ENCODE results near the gene TIAM2. TPM values are rescaled to one million over a fixed set of nuclear protein-coding genes. Genes with fewer than 3 reads are reported as not detected.
"Not testable (repeated sequence)": the region's sequence is repeated elsewhere in the genome, so short reads cannot be mapped to it uniquely, and the experiment has no call there.

TIAM2 gene
- polyA plus RNA-seq, 3 donors: 1.7 to 6.0 (median 2.3) TPM

DNA sequence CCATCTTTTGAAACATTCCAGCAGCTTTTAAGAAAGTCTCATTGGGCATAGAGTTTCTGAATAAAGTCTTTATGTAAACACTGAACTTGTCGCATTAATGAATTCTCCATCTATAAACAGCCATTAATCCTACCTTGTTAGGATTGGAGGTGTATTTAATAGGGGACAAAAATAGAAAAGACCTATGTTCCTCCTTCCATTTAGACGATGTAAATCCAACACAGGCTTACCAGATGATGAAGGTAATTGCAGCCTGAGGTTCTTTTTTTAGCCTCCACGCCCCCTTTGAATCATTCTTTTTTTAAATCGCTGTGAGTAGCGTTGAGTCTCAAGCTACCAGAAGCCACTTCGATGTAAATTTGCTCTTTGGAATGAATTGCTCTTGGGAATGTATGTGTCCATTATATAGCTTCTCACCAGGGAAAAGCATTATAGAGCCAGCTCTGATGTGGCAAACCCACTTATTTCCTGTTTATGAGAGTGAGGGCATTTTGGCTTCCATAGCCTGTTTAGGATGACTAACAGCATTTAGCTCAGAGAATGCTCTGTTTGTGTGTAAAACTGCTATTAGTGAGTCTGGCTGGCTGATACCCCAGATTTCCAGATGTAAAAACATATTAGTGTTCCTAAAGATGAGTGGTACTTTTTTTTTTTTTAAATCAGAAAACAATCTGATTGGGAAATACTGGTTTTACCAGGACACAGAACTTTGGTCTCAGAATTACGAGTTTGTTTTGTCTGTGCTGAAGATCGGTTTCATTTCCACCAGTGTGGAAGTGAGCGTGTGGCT is 193.8 kb downstream of the TIAM2 start:
- WGBS, 3 donors: 57 to 68% (median 62%) methylated on average over 9 of the region's 9 CpGs

DNA sequence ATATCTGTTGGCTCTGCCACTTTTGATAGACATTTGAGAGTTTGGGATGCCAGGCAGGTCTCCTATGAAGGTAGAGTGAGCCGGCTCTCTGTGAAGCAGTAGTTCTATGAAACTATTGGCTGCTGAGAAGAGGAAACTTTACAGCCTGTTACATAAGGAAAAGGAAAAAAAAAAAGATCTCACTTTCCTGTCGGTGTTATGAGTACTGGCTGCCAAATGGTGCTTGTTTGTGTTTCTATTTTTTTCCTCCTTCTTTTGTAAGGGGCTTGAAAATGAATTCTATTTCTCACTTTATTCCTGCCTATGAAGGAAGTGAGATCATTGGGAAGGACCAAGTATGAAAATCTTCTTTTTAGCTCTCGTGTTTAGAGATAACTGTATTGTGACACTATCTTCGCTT is 195.6 kb downstream of the TIAM2 start:
- H3K27ac ChIP-seq (ENCODE audit: low read depth, low read length): no peak overlapping the region

More for the DNA sequence above, 193.8 kb downstream of the TIAM2 start:
- H3K27ac ChIP-seq (ENCODE audit: low read depth, low read length): no peak overlapping the region

DNA sequence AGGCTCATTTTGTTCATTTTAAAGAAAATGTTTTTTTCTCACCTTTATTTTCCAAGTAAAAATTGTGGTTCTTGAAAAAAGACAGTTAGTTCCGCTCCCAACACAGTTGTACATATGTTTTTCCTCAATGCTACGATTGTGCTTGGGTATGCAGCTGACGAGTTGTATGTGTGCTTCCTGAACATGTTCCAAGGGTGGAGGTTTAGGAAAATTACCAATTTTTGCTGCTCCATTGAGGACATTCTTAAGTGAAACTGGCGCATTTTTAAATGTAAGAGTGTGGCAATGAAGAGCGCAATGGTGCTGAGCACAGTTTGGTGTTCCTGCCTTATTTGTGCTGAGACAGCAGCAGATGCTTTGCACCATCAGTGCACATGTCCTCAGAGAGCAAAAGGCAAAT is 198.4 kb downstream of the TIAM2 start:
- WGBS, 3 donors: 90 to 92% (median 91%) methylated on average over 5 of the region's 5 CpGs
- H3K27ac ChIP-seq (ENCODE audit: low read depth, low read length): no peak overlapping the region

More for the DNA sequence above, 195.6 kb downstream of the TIAM2 start:
- 59 to 66% (median 60%) methylated on average over 4 of the region's 4 CpGs for WGBS, 3 donors

DNA sequence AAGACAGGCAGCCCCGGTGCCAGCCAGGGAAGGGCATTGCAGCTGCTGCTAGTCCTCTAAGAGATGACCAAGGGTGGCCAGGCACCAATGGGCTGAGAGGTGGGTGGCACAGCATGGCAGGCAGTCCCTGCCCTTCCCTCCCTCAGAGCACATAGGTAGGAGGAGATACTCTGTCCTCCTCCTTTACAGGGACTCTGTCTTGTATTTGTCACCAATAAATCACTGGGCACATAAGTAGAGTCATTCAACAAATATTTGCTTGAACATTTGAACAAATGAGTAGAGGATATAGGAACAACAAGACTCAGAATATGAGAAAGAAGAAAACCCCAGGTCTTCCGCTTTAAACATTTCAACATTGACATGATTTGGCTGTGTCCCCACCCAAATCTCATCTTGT is 199.3 kb downstream of the TIAM2 start:
- WGBS, 3 donors: 95 to 98% (median 98%) methylated on average over 2 of the region's 2 CpGs
- H3K27ac ChIP-seq (ENCODE audit: low read depth, low read length): no peak overlapping the region

DNA sequence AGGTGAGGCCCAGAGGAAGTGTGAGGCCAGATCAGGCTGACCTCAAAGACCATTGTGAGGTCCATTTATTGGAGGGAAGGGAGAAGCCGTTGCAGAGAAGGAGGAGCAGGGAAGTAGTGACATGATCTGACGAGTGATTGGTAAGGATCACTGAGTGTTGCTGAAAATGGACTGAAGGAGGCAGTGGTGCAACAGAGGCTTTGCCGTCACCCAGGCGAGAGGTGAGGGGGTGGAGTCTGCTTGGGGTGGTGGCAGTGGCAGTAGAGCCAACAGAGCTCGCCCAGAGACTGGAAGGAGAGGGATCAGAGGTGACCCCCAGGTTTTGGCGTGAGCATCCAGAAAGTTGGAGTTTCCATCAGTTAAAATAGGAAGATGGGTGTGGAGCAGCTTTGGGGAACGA is 200.8 kb downstream of the TIAM2 start:
- WGBS, 3 donors: 85 to 94% (median 93%) methylated on average over 7 of the region's 7 CpGs
- no peak overlapping the region for H3K27ac ChIP-seq (ENCODE audit: low read depth, low read length)

DNA sequence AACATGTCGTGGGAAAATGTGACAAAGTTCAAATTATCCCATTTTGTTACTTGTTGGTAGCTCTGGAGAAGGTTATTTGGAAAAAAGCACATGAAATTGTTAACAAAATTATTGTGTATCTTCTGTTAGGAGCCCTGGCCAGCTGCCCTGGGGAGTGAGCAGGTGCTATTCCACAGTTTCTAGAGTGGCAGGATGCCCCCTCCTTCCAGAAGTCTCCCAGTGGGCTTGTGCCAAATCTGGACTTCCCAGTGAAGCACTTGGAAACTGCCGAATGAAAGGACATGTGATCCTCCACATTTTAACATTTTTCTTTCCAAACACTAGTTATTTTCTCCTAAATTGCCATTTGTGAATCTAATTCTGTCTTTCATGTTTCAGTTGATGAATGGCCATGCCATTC is 201.8 kb downstream of the TIAM2 start:
- H3K27ac ChIP-seq (ENCODE audit: low read depth, low read length): no peak overlapping the region
- WGBS, 3 donors: 50 to 61% (median 52%) methylated on average over 2 of the region's 2 CpGs

DNA sequence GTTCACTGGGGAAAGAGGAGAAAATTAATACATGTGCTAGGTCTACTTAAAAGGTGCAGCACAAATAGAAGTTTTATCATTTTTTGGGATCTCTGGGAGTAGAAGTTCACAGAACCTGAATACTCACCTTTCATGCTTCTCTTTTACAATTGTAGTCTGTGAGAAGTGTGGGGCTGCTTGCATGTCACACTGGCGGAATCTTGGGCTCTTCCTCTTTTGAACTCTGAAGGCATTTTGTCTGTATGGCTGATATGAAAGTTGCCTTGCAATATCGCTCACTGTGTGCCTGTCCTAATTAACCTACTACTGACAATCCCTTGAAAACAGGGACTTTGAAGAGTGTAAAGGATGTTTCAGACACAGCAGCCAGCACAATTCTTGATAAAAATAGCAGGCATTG is 202.8 kb downstream of the TIAM2 start:
- no peak overlapping the region for H3K27ac ChIP-seq (ENCODE audit: low read depth, low read length)
- 84 to 92% (median 86%) methylated on average over 2 of the region's 2 CpGs for WGBS, 3 donors

DNA sequence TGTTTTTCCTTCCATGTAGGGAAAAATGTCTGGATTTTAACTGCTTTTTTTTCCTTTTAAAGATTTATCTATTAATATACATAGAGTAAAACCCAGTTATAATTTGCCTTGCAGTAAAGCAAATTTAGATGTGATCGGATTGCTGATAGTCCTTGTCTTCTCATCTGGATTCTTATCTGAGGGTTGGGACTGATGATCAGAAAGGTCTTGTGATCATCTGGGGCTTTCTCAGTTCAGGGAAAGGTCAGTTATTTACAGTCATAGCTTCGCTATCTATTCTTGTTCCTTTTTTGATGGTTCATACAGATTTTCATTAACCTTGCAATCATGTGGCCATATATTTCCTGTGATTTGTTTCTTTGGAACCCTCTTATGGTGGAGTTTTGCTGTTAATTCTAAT is 204.9 kb downstream of the TIAM2 start:
- WGBS, 3 donors: 63 to 89% (median 75%) methylated on average over 2 of the region's 2 CpGs
- no peak overlapping the region for H3K27ac ChIP-seq (ENCODE audit: low read depth, low read length)

DNA sequence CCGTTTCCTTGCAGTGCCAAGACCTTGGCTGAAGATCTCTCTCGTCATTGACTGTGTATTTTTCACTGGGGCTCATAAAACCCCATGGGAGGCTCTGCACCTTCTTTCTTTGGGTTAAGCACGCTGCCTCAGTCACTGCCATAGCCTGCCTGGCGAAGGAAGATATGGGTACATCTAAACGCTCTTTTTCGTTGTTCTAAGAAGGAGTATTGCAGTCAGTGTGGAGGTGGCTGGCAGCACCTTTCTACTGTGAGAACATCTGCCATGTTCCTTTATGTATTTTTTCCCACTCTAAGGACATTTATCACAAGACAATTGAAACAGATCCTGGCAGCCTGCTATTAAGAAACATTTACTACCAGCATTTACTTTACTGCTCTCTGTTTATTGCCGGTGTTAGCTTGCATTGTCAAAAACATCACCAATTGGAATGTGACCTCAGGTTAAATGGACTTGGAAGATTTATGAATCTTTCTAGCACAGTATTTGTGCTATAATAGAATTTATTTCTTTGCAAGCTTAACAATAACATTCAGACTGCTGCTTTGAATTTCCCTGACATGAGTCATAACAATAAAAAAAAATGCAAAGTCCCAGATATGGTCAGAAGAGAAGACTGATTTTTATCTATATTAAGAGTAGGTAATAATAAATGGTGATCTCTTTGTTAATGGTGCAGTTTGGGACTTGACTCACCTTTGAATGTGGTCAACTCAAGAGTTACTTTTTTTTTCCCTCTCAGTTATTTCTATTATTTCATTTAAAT is 206.5 kb downstream of the TIAM2 start:
- 60 to 81% (median 75%) methylated on average over 7 of the region's 7 CpGs for WGBS, 3 donors
- no peak overlapping the region for H3K27ac ChIP-seq (ENCODE audit: low read depth, low read length)

DNA sequence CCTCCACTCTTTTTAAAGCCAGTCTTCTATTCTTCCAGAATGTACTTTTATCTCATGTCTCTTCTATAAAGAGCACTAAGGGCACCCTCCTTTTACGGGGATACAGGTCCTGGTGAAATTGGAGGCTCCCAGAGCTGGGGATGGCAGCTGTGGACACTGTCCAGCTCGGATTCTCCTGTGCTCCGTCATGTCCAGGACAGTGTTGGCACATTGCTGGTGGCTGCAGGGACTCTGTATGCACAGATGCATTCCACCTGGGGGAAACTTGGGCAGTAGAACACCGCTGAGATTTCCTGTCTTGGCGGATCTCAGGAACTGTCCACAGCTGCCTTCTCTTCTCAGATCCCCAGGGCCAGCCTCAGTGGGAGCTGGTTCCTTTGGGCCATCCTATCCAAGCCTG is 212.1 kb downstream of the TIAM2 start:
- 78 to 79% (median 79%) methylated on average over 5 of the region's 5 CpGs for WGBS, 3 donors
- no peak overlapping the region for H3K27ac ChIP-seq (ENCODE audit: low read depth, low read length)

DNA sequence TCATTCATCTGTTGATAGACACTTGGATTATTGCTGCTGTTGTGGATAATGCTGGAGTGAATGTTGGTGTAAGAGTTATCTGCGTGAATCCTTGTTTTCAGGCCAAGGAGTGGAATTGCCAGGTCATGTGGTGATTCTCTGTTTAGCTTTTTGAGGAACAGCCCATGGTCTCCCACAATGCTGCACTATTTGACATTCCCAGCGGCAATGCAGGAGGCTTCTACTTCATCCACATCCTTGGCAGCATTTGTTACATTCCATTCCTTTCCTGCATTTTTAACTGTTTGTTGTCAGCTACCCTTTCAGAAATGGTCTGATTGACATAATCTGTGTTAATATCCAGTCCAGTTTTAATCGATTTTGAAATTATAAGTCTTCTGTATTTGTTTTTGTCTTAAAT is 217.0 kb downstream of the TIAM2 start:
- no peak overlapping the region for H3K27ac ChIP-seq (ENCODE audit: low read depth, low read length)
- WGBS, 3 donors: 71 to 79% (median 74%) methylated on average over 3 of the region's 3 CpGs

DNA sequence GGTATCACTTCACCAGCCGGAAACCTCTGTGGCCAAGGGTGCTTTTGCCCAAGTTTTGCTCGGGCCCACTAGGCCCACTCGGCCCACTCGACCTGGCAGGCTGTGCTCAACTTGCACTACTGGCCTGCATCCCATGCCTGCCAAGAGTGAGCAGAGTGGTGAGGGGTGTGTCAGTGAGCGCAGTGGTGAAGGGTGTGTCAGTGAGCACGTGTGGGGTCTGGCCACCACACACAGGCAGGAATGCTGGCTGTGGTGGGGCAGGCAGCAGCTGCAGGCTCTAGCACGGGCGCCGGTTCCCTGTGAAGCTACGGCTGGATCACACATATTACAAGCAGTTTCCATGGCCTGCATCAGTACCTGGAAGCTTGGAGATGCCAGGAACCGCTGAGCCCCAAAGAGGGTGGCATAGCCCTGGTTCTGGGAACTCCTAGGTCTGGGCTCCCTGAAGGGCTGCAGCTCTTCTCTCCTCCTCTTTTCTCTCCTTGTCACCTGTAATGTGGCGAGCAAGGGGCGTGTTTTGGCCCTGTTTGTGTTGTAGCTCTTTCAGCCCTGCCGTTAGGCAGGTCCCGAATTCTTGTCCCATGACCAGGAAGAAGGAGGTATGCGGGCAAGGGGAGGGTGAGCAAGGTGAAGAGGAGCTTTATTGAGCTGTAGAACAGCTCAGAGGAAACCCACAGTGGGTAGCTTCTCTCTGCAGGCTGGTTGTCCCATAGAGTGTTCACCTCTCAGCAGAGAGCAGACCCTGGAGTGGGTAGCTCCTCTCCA is 217.7 kb downstream of the TIAM2 start:
- WGBS, 3 donors: 90 to 97% (median 91%) methylated on average over 16 of the region's 16 CpGs
- H3K27ac ChIP-seq (ENCODE audit: low read depth, low read length): no peak overlapping the region

DNA sequence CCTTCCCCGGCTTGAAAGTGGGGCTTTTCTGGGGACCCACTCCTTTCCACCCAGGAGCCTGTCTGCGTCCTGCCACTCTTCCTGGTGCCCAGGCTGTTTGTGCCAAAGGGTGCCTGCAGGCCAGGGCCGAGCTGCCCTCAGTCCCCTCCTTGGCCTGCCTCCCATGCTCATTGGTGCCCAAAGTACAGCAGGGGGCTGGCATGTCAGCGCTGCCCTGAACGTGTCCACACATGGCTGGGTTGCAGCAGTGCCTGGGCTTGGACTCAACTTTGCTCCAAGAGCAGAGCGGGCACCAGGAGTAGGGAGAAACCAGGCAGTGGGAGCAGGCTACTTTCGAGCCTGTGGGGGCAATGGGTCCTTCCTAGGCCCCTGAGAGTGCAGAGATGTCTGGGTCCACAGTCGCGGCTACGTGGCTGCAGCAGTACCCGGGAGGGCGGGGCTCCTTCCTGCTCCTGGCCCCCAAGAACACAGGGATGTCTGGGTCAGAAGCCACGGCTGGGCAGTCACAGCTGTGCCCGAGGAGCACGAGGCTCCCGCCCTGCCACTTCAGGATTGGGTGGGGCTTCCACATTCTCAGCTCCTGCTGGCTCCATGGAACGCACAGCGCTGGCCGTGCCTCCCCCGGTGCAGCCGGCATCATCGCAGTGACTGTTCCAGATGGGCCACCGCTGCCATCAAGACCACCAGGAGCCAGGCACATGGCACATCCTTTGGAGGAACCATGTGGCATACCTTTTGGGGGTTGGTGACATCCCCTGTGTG is 218.7 kb downstream of the TIAM2 start:
- WGBS, 3 donors: 88 to 89% (median 89%) methylated on average over 21 to 23 of the region's 23 CpGs
- no peak overlapping the region for H3K27ac ChIP-seq (ENCODE audit: low read depth, low read length)

DNA sequence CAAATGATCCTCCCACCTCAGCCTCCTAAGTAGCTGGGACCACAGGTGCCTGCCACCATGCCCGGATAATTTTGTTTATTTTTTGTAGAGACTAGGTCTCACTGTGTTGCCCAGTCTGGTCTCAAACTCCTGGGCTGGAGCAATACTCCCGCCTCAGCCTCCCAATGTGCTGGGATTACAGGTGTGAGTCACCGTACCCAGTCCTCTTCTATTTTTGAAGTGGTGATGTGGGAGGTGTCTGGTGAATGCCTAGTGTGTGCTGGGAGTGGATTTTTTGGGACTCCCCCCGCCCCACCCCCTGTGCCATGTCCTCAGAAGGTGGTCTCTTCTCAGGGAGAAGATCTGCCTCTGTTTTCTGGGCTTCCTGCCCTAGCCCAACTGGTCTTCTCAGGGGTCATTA is 220.8 kb downstream of the TIAM2 start:
- WGBS, 3 donors: 77 to 90% (median 89%) methylated on average over 4 of the region's 4 CpGs
- H3K27ac ChIP-seq (ENCODE audit: low read depth, low read length): no peak overlapping the region

DNA sequence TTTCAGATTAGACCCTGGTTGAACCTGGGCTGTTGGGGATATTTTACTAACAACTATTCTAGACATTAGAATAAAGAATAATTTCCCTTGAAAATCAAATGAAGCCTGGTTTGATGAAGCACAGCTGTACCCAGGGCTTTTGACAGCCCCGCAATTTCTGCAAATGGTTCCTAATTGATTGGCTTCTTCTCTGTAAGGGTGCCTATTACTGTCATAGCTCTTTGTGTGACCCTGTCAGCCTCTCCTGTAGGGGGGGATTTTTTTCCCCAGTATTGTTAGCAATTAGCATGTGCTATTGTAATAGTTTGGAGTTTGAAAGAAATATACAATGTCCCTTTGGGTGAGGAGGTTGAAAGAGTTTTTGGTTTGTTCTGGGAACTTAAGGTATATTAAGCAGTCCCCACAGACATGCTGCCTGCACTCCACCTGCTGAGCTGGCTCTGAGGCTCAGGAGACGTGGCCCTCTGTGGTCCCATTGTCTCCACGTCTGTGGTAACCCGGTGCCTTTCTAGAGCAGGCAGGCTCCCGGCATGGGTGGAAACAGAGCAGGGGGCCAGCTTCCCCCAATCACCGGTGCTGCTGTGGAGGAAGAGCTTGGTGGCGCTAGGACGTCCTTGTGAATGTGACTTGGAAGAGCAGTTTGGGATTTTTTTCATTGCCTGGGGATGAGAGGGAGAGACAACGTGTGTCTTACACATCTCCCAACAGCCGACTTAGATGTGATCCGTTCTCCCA is 221.4 kb downstream of the TIAM2 start:
- 40 to 63% (median 61%) methylated on average over 11 of the region's 11 CpGs for WGBS, 3 donors
- no peak overlapping the region for H3K27ac ChIP-seq (ENCODE audit: low read depth, low read length)

DNA sequence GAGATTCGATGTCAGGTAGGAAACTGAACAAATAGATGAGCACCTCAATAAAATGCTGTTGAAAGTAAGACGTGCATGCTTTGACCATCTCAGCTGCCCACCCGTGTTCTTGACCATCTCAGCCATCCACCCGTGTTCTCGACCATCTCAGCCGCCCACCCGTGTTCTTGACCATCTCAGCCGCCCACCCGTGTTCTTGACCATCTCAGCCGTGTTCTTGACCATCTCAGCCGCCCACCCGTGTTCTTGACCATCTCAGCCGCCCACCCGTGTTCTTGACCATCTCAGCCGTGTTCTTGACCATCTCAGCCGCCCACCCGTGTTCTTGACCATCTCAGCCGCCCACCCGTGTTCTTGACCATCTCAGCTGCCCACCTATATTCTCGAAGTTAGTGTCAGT is 223.6 kb downstream of the TIAM2 start:
- not testable (repeated sequence) for H3K27ac ChIP-seq (ENCODE audit: low read depth, low read length)
- WGBS, 3 donors: 89 to 92% (median 90%) methylated on average over 16 to 20 of the region's 20 CpGs

DNA sequence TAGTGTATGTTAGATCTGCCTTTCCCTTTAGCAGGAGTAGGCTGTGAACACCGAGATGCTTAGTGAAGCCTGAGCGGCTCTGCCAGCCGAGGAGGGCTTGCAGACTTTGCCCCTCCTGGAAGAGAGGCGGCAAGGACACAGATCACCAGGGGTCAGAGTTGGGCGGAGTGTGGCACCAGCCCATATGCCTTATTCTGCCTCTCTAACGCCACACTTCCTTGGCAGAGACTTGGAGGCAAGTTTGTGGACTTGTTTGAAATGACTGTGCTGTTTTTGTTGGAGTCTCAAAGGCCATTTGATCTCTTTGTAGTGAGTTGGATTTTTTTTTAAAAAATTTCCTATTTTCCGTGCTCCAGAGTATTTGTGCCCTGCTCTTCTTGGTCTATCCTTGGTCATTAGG is 224.2 kb downstream of the TIAM2 start:
- no peak overlapping the region for H3K27ac ChIP-seq (ENCODE audit: low read depth, low read length)

DNA sequence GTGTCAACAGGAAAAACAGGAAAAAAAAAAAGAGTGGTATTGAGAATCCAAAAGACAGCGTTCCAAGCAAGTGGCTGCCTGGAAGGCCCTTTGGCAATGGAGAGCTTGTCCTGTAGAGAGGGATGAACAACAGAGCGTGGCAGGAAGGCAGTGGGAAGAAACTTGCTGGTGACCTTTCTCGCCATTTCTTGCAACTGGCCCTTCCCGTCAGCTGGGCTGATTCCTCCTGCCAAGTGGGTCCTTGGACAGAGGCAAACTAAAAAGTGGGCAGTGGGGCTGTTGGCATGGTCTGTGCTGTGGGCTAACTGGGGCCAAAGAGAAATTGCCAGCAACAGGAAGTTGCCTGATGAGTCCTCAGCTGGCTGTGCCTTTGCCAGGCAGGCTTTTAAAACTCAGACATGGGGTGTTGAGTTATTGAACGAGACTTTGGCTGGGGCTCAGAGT is 224.8 kb downstream of the TIAM2 start:
- WGBS, 3 donors: 82 to 89% (median 88%) methylated on average over 5 of the region's 5 CpGs
- no peak overlapping the region for H3K27ac ChIP-seq (ENCODE audit: low read depth, low read length)

More for the DNA sequence above, 224.2 kb downstream of the TIAM2 start:
- 83 to 93% (median 90%) methylated on average over 7 of the region's 7 CpGs for WGBS, 3 donors

Measured in adipose tissue (tissue), 3 donors.